Measurements from ENCODE around the gene EXPH5.

The EXPH5 gene

DNA sequence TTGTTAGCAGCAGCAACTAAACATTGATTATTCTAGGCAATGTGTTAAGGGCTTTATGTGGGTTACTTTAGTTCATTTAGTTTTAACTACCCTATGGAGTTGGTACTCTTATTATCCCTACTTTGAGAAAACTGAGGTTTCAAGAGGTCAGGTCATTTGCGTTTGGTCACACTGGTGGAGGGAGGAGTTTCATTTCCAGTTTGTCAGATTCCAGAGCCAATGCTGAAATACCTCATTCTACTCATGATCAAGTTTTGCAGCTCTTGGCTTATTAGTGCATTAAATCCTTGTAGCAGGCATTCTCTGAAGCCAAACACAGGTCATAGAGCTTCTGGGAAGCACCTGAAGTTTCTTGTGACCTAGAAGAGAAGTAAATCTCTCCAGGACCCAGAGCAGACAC lies 71.2 kb downstream of the EXPH5 start:
- DNase-seq = no peak
- intact Hi-C loops (cut with DNase I) = no loop called here

DNA sequence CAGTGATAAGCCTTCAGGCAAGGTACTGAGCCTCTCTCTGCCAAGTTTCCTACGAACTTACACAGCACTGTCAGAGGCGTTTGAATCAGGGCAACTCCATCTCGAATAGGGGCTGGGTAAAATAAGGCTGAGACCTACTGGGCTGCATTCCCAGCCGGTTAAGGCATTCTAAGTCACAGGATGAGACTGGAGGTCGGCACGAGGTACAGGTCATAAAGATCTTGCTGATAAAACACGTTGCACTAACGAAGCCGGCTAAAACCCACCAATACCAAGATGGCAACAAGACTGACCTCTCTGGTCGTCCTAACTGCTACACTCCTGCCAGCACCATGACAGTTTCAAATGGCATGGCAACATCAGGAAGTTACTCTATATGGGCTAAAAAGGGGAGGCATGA lies 75.0 kb downstream of the EXPH5 start:
- DNase-seq = no peak
- intact Hi-C loops (cut with DNase I) = no loop called here

DNA sequence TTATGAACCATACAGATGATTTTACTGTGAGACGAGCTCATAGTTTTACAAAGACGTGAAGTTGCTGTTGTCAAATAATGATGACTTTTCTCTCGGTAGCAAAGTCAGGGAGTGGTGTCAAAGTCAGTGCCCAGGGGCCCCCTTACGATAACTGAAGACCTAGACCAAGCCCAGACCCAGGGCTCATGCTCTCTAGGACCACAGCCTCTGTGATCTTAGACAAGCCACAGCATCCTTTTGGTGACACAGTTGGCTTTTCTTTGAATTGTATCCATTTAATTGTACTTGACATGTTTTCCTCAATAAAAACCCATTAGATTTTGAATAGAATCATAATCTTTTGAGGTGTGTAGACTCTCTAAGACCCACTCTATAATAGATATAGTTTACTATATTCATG lies 77.4 kb downstream of the EXPH5 start:
- intact Hi-C loops (cut with DNase I) = no loop called here
- no peak for DNase-seq

DNA sequence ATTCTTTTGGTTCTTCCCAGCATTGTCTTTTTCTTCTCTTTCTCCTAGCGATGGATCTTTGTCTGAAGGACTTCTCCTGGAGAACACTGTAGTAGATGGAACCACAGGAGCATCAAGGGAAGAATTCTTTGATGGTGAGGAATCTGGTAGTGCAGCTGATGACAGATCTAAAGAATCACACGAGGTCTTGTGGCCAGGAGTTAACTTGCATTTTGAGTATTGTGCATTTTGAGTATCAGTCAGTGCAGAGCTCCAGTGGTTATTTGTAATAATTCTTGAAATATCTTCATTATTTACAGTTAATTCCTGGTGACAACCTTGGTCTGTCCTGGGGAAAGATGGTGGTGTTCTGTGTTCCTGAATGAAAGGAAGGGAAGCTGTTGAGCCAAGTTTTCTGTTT lies 80.9 kb downstream of the EXPH5 start:
- intact Hi-C loops (cut with DNase I) = no loop called here
- DNase-seq = no peak

DNA sequence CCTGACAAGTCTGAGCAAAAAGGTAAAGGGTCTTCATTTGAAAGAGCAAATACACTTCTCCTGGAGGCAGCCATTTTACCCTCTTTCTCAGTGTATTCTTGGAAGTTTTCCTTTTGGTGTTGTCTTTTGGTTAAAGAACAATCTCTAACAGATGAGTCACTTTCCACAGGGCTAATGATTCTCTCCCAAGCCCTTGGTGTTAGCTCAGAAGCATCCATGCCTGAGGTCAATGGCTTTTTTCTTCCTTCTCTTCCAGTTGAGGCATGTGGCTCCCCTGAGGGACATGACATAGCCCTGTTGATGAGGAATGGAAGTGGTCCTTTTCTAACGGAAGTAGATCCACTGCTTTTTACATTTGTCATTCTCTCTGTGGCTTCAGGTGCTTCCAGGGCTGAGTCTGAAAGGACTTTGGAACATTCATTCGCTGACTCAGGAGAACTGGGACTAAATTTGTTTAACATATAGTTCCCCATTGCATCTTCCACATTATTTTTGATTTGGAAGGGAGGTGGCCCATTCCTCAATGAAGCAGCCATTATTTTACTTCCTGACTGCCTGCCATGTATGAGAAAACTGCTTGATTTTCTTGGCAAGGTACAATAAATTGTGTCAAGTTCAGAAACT lies 81.6 kb downstream of the EXPH5 start:
- intact Hi-C loops (cut with DNase I) = no loop called here
- no peak for DNase-seq

DNA sequence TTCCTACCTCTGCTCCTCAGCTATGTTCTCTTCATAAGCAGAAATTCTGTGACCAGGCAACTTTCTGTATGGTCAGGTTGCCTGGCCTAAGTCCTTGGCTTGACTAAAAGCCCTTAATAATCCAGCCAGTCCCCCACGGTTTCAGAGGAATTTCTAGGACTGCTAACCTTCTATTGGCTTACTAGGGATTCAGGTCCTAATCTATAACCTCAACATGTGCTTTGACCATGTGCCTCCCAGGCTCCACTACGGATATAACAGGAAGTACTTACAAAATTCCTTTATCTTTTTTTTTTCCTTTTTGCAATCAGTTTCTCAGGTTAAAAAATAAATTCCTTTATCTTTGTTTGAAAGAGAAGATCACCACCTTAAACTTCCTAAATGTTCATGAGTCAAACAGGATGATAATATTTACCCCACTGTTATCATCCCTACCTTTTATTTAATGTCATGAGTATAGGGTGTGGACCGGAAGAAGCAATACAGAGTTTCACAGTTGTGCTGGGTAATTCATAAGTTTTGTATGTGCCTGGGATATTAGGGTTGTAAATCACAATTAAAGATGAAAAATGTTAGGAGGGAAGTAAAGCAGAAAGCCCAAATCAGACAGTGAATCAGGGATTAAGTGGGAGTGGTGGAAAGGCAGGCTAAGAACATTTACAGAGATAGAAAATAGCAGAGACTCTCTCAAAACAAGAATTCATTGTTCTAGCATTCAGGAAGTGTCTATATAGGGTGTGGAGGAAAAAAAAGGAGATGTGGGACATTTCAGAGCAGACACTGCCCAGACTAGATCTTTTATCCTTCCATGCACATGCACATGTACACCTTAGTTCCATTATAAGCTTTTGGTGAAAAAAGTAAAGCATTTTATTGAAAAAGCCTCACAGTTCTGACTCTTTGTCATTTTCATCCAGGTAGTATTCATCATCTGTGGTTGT lies 84.6 kb downstream of the EXPH5 start:
- DNase-seq = no peak
- intact Hi-C loops (cut with DNase I) = no loop called here

DNA sequence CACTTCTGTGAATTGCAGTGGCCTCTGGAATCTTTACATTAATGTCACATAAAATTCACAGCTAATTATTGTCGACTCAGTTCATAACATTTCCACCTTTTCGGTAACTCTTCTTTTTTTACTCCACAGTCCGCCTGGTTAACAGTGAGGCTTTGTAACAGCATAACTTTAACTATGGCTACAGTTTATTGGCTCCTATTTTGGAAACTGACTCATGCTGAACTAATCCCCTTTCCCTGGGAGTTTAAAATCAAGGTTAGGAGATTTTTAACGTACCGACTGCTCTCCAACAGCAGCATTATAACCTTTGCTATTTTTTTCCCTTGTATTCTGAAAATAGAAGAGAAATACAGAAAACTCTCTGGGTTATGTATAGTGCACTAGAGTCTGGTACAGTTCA lies 92.2 kb downstream of the EXPH5 start:
- intact Hi-C loops (cut with DNase I) = no loop called here
- no peak for DNase-seq

DNA sequence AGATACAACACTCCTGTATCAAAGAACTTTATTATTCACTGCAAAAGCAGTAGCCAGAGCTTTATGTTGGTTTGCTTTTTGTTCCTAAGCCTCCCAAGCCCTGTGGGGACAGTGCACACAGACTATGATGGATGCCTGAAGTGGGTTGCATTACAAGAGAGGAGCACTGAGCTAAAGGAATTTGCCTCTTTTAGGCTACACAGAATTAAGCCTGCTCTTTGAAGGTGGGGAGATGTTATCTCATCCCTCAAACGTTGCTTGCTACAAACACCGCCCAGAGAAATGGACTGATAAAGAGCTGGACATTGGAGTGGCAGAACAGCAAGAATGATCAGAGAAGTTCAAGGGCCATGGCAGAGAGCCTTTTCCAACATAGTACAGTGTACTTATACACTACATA lies 92.8 kb downstream of the EXPH5 start:
- no peak for DNase-seq
- intact Hi-C loops (cut with DNase I) = no loop called here

DNA sequence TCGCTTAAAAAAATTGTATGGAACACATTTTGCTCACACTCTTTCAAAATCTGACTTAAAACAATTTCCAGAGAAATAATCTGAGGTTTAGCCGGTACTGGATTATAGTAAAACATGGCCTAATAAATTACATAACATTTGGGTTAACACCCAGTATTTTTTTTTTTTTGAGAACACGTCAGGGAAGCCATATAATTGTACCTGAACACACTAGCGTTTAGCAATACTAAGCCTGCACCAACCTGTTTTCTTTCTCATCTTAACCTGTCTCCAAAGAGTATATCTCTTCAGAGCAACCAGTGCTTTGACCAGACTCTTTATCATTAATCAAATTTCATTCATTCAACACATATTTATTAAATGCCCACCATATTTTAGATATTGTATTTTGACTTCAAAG lies 93.4 kb downstream of the EXPH5 start:
- no peak for DNase-seq
- intact Hi-C loops (cut with DNase I) = no loop called here

DNA sequence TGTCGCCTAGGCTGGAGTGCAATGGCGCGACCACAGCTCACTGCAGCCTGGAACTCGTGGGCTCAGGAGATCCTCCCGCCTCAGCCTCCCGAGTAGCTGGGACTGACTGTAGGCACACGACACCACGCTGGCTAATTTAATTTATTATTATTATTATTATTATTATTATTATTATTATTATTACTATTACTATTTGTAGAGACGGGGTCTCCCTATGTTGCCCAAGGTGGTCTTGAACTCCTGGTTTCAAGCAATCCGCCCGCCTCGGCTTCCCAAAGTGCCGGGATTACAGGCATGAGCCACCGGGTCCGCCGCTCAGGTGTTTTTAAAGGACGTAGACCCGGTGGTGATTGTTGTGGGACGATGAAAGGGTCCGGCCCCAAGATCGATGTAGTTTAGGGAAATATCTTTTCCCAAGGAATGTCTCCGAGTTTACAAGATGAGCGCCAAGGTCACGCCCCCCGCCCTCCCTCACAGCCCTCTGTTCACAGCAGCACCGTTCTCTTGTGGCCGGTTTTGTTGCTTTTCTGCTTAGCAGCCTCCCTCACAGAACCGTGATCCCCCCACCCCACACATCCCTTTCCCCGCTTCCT lies 94.7 kb downstream of the EXPH5 start:
- no peak for DNase-seq
- intact Hi-C loops (cut with DNase I) = no loop called here

DNA sequence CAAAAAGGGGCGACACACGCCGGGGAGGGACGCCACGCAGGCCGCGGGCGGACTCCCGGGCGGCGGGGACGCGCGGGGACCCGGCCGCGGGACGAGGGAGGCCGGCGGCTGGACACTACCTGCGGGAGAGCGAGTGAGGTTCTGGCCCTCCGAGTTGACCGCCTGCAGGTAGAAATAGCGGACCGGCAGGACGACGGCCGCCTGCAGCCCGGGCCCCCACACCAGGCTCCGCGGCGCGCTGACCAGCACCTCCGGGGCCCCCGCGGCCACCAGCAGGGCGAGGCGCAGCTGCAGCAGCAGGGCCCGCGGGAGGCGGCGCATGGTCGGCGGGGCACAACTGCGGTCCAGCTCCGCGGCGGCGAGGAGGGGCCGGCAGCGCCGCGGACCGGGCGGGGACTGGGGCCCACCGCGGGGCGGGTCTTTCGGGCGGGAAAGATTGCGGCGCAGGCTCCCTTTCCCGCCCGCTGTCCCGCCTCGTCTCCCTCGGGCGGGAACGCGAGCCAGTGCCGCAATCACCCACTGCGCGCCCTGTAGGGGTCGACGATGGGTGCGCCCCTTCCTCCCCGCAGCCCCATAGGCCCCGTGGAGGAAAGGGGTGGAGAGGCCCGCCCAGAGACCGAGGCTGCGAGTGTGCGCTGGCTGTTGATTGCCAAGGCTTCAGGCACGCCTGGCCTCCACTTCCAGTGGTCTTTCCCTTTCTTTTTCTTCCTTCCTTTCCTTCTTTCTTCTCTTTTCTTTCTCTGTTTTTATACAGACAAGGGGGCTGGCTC lies 95.3 kb downstream of the EXPH5 start, which contains the start of gene POGLUT3:
Gene POGLUT3 (minus strand): TSS at position 339 of the 770 bp plus-strand sequence. CDS start 18 bp downstream, at position 321.
- intact Hi-C loops (cut with DNase I) = no loop called here
- peak; percentile 7 to 91 (median 36) for DNase-seq

DNA sequence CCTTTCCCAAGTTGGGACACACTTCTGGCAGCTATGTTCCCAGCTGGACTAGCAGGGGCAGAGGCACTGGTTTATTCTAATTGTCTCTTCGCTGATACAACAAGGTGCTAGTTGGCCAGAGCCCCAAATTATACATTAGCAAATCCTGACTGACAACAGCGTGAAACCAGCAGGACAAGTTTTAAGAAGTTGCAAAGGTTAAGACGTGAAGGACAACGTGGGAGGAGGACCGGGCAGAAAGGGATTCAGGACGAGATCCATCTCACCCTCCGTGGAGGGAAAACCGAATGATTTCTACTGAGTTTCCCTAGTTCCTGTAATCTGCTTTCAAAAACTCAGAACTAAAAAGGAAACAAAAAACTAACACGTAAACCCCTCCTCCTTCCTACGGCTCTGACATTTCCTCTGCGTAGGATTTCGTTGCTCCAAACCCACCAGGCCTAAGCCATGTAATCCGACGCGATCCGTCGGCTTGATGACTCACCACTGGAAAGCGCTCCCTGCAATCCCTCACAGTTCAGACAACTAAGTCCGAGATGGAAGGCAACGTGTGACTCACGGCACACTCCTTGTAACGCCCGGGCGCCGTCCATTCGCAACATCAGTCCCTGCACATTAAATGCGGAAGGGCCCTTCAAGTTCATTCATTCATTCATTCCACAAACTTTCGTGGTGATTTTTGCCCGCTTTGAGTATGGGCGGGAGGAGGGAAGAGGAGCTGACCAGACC lies 96.1 kb downstream of the EXPH5 start:
- intact Hi-C loops (cut with DNase I) = no loop called here
- DNase-seq = peak; percentile 21 to 92 (median 52)

DNA sequence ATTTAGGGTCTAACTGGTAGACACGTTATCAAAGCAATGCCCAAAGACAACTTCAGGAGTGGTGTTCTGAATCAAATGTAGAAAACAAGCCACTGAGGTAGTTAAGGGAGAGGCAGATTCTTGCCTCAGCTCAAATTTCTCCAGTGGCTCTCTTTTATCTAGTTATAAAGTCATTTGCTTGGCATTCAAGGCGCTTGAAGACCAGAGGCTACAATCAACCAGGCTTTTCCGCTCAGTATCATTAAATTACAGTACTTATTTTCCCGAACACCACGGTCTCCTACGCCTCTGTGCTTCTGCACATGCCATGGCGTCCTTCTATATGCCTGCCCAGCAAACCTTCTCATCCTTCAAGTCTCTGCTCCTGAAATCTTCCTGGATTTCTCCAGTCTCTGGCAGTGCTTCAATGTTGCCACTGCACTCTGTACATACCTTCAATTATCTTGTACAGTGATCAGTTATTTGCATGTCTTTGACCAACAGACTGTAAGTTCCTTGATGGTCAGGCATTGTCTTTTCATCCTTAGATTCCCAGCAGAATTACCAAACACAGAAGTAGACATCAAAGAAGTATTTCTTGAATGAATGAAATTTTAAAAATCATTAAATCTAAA lies 96.8 kb downstream of the EXPH5 start:
- intact Hi-C loops (cut with DNase I) = no loop called here
- no peak for DNase-seq

DNA sequence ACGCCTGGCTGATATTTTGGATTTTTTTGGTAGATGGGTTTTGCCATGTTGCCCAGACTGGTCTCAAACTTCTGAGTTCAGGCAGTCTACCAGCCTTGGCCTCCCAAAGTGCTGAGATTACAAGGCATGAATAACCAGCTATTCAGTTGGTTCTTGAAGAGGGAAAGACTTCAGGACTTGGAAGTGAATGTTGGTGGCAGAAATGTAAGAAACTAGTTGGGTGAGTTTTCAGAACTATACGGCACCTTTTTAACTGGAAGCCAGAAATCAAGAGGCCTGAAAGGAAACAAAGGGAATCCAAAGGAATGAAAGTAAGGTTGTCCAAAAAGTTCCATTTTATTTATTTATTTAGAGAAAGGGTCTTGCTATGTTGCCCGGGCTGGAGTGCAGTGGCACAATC lies 98.2 kb downstream of the EXPH5 start:
- intact Hi-C loops (cut with DNase I) = no loop called here
- DNase-seq = no peak

DNA sequence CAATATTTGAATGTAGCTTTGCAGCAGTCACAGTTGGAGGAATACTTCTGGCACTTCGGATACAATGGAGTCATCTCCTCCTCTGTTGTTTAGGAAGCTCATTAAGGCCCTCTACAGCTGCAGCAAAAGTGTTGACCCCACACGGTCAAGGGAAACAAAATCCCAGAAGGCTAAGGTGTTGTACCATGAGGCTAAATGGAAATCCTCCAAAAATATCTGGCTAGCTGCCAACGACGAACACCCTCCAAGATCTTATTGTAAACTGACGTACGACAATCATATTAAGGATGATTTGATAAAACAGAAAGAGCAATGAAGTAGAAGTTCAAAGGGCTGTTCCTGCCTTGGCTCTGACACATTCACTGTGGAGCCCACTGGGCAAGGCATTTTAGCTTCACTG lies 99.4 kb downstream of the EXPH5 start:
- intact Hi-C loops (cut with DNase I) = no loop called here

DNA sequence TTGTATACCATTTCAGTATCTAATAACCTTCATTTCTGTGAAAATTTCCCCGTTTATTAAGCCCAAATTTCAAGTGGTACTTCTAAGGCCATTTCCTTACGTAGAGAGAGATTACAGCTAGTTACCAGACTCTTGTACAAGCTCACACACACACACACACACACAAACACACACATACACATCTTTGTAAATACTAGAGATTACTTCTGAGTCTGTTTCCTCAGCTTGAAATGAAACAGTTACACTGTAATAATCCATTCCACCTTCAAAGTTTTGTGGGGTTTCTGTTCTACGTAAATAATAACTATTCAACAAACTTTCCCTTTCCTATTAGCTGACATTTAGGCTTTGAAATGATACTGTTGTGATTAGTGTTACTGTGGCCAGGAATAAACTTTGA lies 101.6 kb downstream of the EXPH5 start:
- no peak for DNase-seq
- intact Hi-C loops (cut with DNase I) = no loop called here

More for the DNA sequence above, 99.4 kb downstream of the EXPH5 start:
- DNase-seq = no peak

DNA sequence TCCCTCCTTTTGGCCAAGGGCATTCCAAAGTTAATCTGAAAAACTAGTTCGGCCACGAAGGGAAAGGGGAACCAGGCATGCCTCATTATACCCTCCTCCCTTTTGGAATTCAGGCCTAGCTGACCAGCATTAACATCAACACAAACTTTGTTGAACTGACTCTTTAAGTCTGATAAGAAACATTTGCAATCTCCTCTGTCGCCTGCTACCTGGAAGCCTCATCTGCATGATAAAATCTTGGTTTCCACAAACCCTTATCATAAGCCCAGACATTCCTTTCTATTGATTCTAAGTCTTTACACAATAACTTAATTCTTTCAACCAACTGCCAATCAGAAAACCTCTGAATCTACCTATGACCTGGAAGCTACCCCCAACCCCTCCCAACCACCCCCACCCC lies 106.7 kb downstream of the EXPH5 start:
- no peak for DNase-seq
- intact Hi-C loops (cut with DNase I) = no loop called here

DNA sequence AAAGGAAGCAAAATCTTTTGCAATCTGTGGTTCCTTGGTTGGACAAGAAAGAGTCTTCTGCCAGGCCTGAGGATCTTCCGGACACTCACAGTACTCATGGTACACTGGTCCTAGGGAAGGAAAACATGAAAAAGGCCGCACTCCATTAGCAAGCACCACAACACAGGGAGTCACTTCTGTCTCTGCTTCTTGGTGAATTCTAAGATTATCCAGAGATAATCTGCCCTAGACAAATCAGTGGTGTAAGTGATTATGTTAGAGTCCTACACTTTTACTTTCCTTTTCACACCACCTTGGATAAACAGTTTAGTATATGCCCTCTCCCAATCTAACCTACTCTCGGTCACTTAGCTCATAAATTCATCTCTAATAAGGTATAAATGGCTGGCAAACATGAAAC lies 107.2 kb downstream of the EXPH5 start:
- DNase-seq = no peak
- intact Hi-C loops (cut with DNase I) = no loop called here

DNA sequence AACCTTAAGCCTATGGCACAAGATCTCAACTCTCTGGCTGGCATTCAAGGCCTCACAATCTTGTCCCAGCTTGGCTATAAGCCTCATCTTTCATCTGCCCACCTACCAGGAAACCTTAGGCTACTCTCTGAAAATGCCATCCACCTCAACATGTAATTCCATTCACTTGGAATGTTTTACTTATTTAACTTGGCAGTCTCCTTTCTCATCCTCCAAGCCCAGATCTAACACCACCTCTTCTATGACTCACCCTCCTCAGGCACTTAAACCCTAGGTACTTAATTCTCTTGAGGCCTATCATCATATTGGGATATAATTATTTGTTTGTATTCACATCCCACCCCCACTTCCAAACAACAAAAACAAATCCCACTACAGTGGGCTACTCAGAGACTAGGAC lies 110.4 kb downstream of the EXPH5 start:
- intact Hi-C loops (cut with DNase I) = no loop called here
- no peak for DNase-seq

All from posterior cingulate gyrus (tissue), 11 donors.